WTC11 (cell line): Measurements from ENCODE around the gene FAM53C. TPM values are rescaled to one million over a fixed set of nuclear protein-coding genes. Genes with fewer than 3 reads are reported as not detected.

Experiments
- ATAC-seq: fragments of 200-7000 bp; cut with Tn5 transposase; 2 replicates; pipeline ENCODE4 v1.10.0; 2021; ENCODE audit warnings: mild to moderate bottlenecking, moderate library complexity
- CTCF ChIA-PET: fragments of 300-600 bp; sonication (Branson Sonifier 250); formaldehyde crosslinking; loops from one replicate; lab custom pipeline; 2021; ENCODE audit warnings: antibody characterized with exemption; lab: Charles Lee
- POLR2A ChIA-PET: fragments of 350-600 bp; sonication (Branson Sonifier 250); formaldehyde crosslinking; loops from one replicate; lab custom pipeline; 2021; ENCODE audit warnings: antibody characterized with exemption; lab: Charles Lee
- DNase-seq: peaks from one replicate; pipeline ENCODE4 v3.0.0; 2021; ENCODE audit warnings: low spot score
- H3K27ac Mint-ChIP-seq: 2 replicates; pipeline ENCODE4 v1.8.0; 2021; ENCODE audit warnings: mixed read lengths
- H3K27me3 Mint-ChIP-seq: 2 replicates; pipeline ENCODE4 v1.8.0; 2021; ENCODE audit warnings: low read depth, mild to moderate bottlenecking, moderate library complexity, mixed read lengths
- H3K36me3 Mint-ChIP-seq: 2 replicates; pipeline ENCODE4 v1.8.0; 2021; ENCODE audit warnings: mixed read lengths
- H3K4me1 Mint-ChIP-seq: 2 replicates; pipeline ENCODE4 v1.8.0; 2022; ENCODE audit warnings: mixed read lengths
- H3K4me3 Mint-ChIP-seq: 2 replicates; pipeline ENCODE4 v1.8.0; 2021; ENCODE audit warnings: mild to moderate bottlenecking, moderate library complexity, mixed read lengths
- H3K9me3 Mint-ChIP-seq: 2 replicates; pipeline ENCODE4 v1.8.0; 2021; ENCODE audit warnings: mixed read lengths
- ATF1 ChIP-seq: sonication (generic); formaldehyde crosslinking; IDR thresholded peaks from 2 replicates; pipeline ENCODE4 v1.8.1; 2023; ENCODE audit warnings: mild to moderate bottlenecking, moderate library complexity, missing genetic modification reagents
- ETV6 ChIP-seq: sonication (generic); formaldehyde crosslinking; IDR thresholded peaks from 2 replicates; pipeline ENCODE4 v1.8.1; 2022; ENCODE audit warnings: mild to moderate bottlenecking, missing genetic modification reagents
- FOXJ3 ChIP-seq: sonication (generic); formaldehyde crosslinking; IDR thresholded peaks from 2 replicates; pipeline ENCODE4 v1.9.0; 2021; ENCODE audit warnings: missing genetic modification reagents, mild to moderate bottlenecking, borderline replicate concordance
- GTF2I ChIP-seq: fragments of 250-450 bp; sonication (Bioruptor Pico); conservative IDR thresholded peaks from 2 replicates; pipeline ENCODE4 v1.4.0; 2021; ENCODE audit warnings: mild to moderate bottlenecking
- HMGA2 ChIP-seq: fragments of 250-450 bp; sonication (Bioruptor Pico); IDR thresholded peaks from 2 replicates; pipeline ENCODE4 v1.4.0; 2021; ENCODE audit warnings: mild to moderate bottlenecking, moderate library complexity
- NR1H2 ChIP-seq: sonication (generic); formaldehyde crosslinking; IDR thresholded peaks from 2 replicates; pipeline ENCODE4 v1.9.0; 2021; ENCODE audit warnings: mild to moderate bottlenecking, moderate library complexity, missing genetic modification reagents
- NR2C2 ChIP-seq: sonication (generic); formaldehyde crosslinking; IDR thresholded peaks from 2 replicates; pipeline ENCODE4 v1.8.0; 2022; ENCODE audit warnings: mild to moderate bottlenecking, missing genetic modification reagents
- SP1 ChIP-seq: sonication (generic); formaldehyde crosslinking; conservative IDR thresholded peaks from 2 replicates; pipeline ENCODE4 v1.8.1; 2022; ENCODE audit warnings: missing genetic modification reagents
- ZBTB21 ChIP-seq: sonication (generic); formaldehyde crosslinking; IDR thresholded peaks from 2 replicates; pipeline ENCODE4 v1.8.1; 2023; ENCODE audit warnings: mild to moderate bottlenecking, missing genetic modification reagents, borderline replicate concordance
- ZNF121 ChIP-seq: sonication (generic); formaldehyde crosslinking; IDR thresholded peaks from 2 replicates; pipeline ENCODE4 v1.8.0; 2023; ENCODE audit warnings: missing genetic modification reagents
- ZNF396 ChIP-seq: fragments of 250-450 bp; sonication (Bioruptor Pico); IDR thresholded peaks from 2 replicates; pipeline ENCODE4 v1.8.0; 2021; ENCODE audit warnings: mild to moderate bottlenecking, moderate library complexity, borderline replicate concordance
- ZNF671 ChIP-seq: fragments of 250-450 bp; sonication (Bioruptor Pico); IDR thresholded peaks from 2 replicates; pipeline ENCODE4 v1.8.0; 2021; ENCODE audit warnings: mild to moderate bottlenecking
- total RNA-seq: library from RNA; stranded (reverse); gene quantifications from 3 replicates; pipeline ENCODE4 v1.2.3, GENCODE V29; 2021
- TF ChIP-seq, protein P1 (sequence below): fragments of 250-450 bp; sonication (Bioruptor Pico); IDR thresholded peaks from 2 replicates; pipeline ENCODE4 v2.1.2; 2022; ENCODE audit warnings: mild to moderate bottlenecking, moderate library complexity
- TF ChIP-seq, protein P2 (sequence below): fragments of 250-450 bp; sonication (Bioruptor Pico); IDR thresholded peaks from 2 replicates; pipeline ENCODE4 v1.9.0; 2021; ENCODE audit warnings: moderate library complexity, mild to moderate bottlenecking, inconsistent platforms, borderline replicate concordance
- TF ChIP-seq, protein P3 (sequence below): sonication (generic); formaldehyde crosslinking; IDR thresholded peaks from 2 replicates; pipeline ENCODE4 v1.8.0; 2023; ENCODE audit warnings: missing genetic modification reagents, mild to moderate bottlenecking, borderline replicate concordance
- TF ChIP-seq, protein P4 (sequence below): fragments of 250-450 bp; sonication (Bioruptor Pico); IDR thresholded peaks from 2 replicates; pipeline ENCODE4 v1.9.0; 2021; ENCODE audit warnings: mild to moderate bottlenecking
- TF ChIP-seq, protein P5 (sequence below): sonication (generic); formaldehyde crosslinking; IDR thresholded peaks from 2 replicates; pipeline ENCODE4 v1.8.0; 2023; ENCODE audit warnings: missing genetic modification reagents
- TF ChIP-seq, protein P6 (sequence below): sonication (generic); formaldehyde crosslinking; IDR thresholded peaks from 2 replicates; pipeline ENCODE4 v1.8.1; 2022; ENCODE audit warnings: missing genetic modification reagents, borderline replicate concordance
- TF ChIP-seq, protein P7 (sequence below): sonication (generic); formaldehyde crosslinking; IDR thresholded peaks from 2 replicates; pipeline ENCODE4 v1.8.1; 2023; ENCODE audit warnings: mild to moderate bottlenecking, missing genetic modification reagents, moderate library complexity

Gene FAM53C
- total RNA-seq, 1 experiment from 2014 or later: 51.3 TPM

DNA sequence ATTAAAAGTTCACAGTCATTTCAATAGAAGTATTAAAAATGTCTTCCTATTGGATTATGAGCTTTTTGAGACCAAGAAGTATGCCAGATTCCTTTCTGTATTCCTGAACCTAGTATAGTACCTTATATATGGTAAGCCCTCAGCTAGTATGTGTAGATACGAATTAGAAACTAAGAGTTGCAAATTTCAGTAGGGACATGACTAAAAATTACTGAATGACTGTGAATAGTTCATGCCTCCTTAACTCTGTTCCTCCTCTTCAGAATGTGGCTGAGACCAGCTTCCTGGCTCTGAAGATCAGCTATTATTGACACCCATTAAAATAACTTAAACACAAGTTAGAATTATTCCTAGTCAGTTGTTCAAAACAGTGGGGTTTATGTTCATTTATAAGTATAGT, 34.2 kb downstream of the FAM53C start (continued):
- TF ChIP-seq, protein P1, sequence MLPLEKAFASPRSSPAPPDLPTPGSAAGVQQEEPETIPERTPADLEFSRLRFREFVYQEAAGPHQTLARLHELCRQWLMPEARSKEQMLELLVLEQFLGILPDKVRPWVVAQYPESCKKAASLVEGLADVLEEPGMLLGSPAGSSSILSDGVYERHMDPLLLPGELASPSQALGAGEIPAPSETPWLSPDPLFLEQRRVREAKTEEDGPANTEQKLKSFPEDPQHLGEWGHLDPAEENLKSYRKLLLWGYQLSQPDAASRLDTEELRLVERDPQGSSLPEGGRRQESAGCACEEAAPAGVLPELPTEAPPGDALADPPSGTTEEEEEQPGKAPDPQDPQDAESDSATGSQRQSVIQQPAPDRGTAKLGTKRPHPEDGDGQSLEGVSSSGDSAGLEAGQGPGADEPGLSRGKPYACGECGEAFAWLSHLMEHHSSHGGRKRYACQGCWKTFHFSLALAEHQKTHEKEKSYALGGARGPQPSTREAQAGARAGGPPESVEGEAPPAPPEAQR (CRISPR knock-in tag): no peak
- TF ChIP-seq ZNF671 (CRISPR knock-in tag): no peak
- TF ChIP-seq, protein P2, sequence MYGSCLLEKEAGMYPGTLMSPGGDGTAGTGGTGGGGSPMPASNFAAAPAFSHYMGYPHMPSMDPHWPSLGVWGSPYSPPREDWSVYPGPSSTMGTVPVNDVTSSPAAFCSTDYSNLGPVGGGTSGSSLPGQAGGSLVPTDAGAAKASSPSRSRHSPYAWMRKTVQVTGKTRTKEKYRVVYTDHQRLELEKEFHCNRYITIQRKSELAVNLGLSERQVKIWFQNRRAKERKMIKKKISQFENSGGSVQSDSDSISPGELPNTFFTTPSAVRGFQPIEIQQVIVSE (CRISPR knock-in tag): no peak
- TF ChIP-seq, all 79 proteins: peak for 0

DNA sequence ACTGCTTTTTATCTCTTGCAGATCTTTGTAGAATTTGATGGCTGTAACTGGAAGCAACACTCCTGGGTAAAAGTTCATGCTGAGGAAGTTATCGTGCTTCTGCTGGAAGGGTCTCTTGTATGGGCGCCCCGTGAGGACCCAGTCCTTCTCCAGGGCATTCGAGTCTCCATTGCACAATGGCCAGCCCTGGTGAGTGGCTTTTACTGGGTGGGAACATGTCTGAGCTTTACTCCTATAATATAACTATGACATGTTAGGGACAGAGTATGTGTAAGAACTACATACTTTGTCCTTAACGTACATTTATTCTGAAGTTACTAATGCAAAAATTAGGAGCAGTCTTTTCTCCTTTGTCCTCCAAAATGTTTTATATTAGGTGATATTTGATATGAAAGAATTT, 34.6 kb downstream of the FAM53C start:
- ChIA-PET POLR2A (no interaction called here), CTCF (interaction anchor here (3.3 kb wide), 1 partner anchor 20 kb away, joined by 17 read pairs; the partner anchor contains the start of gene KDM3B)
- no peak for TF ChIP-seq GTF2I (CRISPR knock-in tag)
- TF ChIP-seq, protein P3, sequence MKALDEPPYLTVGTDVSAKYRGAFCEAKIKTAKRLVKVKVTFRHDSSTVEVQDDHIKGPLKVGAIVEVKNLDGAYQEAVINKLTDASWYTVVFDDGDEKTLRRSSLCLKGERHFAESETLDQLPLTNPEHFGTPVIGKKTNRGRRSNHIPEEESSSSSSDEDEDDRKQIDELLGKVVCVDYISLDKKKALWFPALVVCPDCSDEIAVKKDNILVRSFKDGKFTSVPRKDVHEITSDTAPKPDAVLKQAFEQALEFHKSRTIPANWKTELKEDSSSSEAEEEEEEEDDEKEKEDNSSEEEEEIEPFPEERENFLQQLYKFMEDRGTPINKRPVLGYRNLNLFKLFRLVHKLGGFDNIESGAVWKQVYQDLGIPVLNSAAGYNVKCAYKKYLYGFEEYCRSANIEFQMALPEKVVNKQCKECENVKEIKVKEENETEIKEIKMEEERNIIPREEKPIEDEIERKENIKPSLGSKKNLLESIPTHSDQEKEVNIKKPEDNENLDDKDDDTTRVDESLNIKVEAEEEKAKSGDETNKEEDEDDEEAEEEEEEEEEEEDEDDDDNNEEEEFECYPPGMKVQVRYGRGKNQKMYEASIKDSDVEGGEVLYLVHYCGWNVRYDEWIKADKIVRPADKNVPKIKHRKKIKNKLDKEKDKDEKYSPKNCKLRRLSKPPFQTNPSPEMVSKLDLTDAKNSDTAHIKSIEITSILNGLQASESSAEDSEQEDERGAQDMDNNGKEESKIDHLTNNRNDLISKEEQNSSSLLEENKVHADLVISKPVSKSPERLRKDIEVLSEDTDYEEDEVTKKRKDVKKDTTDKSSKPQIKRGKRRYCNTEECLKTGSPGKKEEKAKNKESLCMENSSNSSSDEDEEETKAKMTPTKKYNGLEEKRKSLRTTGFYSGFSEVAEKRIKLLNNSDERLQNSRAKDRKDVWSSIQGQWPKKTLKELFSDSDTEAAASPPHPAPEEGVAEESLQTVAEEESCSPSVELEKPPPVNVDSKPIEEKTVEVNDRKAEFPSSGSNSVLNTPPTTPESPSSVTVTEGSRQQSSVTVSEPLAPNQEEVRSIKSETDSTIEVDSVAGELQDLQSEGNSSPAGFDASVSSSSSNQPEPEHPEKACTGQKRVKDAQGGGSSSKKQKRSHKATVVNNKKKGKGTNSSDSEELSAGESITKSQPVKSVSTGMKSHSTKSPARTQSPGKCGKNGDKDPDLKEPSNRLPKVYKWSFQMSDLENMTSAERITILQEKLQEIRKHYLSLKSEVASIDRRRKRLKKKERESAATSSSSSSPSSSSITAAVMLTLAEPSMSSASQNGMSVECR: no peak
- no peak for TF ChIP-seq ZNF121 (CRISPR knock-in tag)
- Mint-ChIP-seq H3K9me3 (no peaks in the 10 kb centered on the region), H3K36me3 (peaks cover 31% of the 10 kb centered on the region), H3K27me3 (no peaks in the 10 kb centered on the region), H3K4me1 (no peaks in the 10 kb centered on the region), H3K4me3 (no peak overlapping the region), H3K27ac (peak overlapping the region; percentile 31; the same call in 1 of the 2 replicates)
- DNase-seq (no peak), ATAC-seq (no peak)

DNA sequence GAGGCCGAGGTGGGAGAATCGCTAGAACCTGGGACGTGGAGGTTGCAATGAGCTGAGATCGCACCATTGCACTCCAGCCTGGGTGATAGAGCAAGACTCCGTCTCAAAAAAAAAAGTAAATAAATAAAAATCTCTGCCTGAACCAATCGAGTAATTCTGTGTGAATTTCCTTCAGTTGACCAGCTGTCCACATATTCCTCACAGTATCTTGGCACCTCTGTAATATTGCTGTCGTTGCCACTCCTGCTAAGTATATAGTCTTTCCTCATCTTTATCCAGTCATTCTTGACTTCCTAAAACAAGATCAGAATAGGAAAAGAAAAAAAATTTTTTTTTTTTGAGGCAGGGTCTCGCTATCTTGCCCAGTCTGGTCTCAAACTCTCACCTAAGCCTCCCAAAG, 44.3 kb downstream of the FAM53C start:
- CTCF ChIA-PET: interaction anchor here (1.9 kb wide), 1 partner anchor 30 kb away, joined by 4 read pairs; the partner anchor contains the start of gene KDM3B
- DNase-seq: no peak
- Mint-ChIP-seq H3K9me3 (no peaks in the 10 kb centered on the region), H3K27me3 (no peaks in the 10 kb centered on the region), H3K4me3 (no peak overlapping the region), H3K27ac (no peak overlapping the region), H3K4me1 (no peaks in the 10 kb centered on the region), H3K36me3 (peaks cover 57% of the 10 kb centered on the region)
- ATAC-seq: no peak
- POLR2A ChIA-PET: no interaction called here
- TF ChIP-seq, protein P4, sequence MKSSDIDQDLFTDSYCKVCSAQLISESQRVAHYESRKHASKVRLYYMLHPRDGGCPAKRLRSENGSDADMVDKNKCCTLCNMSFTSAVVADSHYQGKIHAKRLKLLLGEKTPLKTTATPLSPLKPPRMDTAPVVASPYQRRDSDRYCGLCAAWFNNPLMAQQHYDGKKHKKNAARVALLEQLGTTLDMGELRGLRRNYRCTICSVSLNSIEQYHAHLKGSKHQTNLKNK (CRISPR knock-in tag): no peak
- TF ChIP-seq ATF1 (CRISPR knock-in tag) (no peak), ZNF396 (CRISPR knock-in tag) (no peak), FOXJ3 (CRISPR knock-in tag) (no peak), ZBTB21 (CRISPR knock-in tag) (no peak), HMGA2 (CRISPR knock-in tag) (no peak), NR1H2 (no peak), SP1 (CRISPR knock-in tag) (no peak), ETV6 (no peak), NR2C2 (CRISPR knock-in tag) (no peak)
- TF ChIP-seq, protein P5, sequence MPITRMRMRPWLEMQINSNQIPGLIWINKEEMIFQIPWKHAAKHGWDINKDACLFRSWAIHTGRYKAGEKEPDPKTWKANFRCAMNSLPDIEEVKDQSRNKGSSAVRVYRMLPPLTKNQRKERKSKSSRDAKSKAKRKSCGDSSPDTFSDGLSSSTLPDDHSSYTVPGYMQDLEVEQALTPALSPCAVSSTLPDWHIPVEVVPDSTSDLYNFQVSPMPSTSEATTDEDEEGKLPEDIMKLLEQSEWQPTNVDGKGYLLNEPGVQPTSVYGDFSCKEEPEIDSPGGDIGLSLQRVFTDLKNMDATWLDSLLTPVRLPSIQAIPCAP (CRISPR knock-in tag): no peak
- TF ChIP-seq, protein P6, sequence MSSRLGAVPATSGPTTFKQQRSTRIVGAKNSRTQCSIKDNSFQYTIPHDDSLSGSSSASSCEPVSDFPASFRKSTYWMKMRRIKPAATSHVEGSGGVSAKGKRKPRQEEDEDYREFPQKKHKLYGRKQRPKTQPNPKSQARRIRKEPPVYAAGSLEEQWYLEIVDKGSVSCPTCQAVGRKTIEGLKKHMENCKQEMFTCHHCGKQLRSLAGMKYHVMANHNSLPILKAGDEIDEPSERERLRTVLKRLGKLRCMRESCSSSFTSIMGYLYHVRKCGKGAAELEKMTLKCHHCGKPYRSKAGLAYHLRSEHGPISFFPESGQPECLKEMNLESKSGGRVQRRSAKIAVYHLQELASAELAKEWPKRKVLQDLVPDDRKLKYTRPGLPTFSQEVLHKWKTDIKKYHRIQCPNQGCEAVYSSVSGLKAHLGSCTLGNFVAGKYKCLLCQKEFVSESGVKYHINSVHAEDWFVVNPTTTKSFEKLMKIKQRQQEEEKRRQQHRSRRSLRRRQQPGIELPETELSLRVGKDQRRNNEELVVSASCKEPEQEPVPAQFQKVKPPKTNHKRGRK (CRISPR knock-in tag): no peak
- TF ChIP-seq, protein P7, sequence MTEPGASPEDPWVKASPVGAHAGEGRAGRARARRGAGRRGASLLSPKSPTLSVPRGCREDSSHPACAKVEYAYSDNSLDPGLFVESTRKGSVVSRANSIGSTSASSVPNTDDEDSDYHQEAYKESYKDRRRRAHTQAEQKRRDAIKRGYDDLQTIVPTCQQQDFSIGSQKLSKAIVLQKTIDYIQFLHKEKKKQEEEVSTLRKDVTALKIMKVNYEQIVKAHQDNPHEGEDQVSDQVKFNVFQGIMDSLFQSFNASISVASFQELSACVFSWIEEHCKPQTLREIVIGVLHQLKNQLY (CRISPR knock-in tag): no peak
- TF ChIP-seq, protein P3: no peak
